Neural progenitor cell (in vitro differentiated cells): ENCODE data around the gene KRT80.

Experiments
- CTCF ChIP-seq: fragments of 200-600 bp; sonication (generic); IDR thresholded peaks from 2 replicates; pipeline ENCODE4 v1.5.1; 2017; ENCODE audit warnings: antibody characterized with exemption, mild to moderate bottlenecking
- EZH2 ChIP-seq: fragments of 200-600 bp; sonication (generic); IDR thresholded peaks from 2 replicates; pipeline ENCODE4 v1.6.1; 2017; ENCODE audit warnings: antibody characterized with exemption, mild to moderate bottlenecking, moderate library complexity
- EZH2phosphoT487 ChIP-seq: fragments of 200-600 bp; sonication (generic); IDR thresholded peaks from 2 replicates; pipeline ENCODE4 v1.6.1; 2017; ENCODE audit warnings: antibody characterized with exemption

GRCh38 chr12:52145228-52146088 is 46.4 kb downstream of the KRT80 start:
- TF ChIP-seq CTCF (no peak), EZH2 (no peak), EZH2phosphoT487 (no peak)
